Measurements from ENCODE around the gene COG8.

DNA sequence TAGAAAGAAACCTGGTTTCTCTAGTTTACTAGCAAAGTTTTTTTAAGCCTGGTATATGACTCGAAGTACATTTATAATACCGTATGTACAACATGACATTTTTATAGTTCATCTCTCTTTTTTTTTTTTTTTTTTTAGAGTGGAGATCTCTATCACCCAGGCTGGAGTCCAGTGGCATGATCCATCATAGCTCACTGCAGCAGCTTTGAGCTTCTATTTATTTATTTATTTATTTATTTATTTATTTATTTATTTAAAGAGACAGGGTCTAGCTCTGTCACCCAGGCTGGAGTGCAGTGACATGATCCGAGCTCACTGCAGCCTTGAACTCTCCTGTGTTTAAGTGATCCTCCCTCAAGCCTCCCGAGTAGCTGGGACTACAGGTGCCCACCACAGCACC, 54.1 kb downstream of the COG8 start:
- TF ChIP-seq ZFX (IDR thresholded peaks at IDR 0.05; ENCODE audit: borderline replicate concordance): no peak
- TF ChIP-seq, protein P1, sequence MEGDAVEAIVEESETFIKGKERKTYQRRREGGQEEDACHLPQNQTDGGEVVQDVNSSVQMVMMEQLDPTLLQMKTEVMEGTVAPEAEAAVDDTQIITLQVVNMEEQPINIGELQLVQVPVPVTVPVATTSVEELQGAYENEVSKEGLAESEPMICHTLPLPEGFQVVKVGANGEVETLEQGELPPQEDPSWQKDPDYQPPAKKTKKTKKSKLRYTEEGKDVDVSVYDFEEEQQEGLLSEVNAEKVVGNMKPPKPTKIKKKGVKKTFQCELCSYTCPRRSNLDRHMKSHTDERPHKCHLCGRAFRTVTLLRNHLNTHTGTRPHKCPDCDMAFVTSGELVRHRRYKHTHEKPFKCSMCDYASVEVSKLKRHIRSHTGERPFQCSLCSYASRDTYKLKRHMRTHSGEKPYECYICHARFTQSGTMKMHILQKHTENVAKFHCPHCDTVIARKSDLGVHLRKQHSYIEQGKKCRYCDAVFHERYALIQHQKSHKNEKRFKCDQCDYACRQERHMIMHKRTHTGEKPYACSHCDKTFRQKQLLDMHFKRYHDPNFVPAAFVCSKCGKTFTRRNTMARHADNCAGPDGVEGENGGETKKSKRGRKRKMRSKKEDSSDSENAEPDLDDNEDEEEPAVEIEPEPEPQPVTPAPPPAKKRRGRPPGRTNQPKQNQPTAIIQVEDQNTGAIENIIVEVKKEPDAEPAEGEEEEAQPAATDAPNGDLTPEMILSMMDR (IDR thresholded peaks at IDR 0.05): no peak
